Measurements from ENCODE around the gene NEAT1. TPM values are rescaled to one million over a fixed set of nuclear protein-coding genes. Genes with fewer than 3 reads are reported as not detected.
A peak's percentile ranks its signal among the peaks of the same experiment; 100 is the strongest.

Gene NEAT1
- total and polyA plus RNA-seq, 2 of the 8 experiments (the other 6 are each of a cell fraction or from before 2014, with no cell fraction given): 2.4 to 10.7 TPM

GRCh38 chr11:65418681-65419459 is 3.7 kb upstream of the NEAT1 start:
- Histone ChIP-seq H3K4me1 (replicated peaks in 1 of 4; ENCODE audit: control insufficient read depth in 3 of 4, insufficient read depth in 4 of 4, low read length in 3 of 4) (peaks cover 21 to 66% (median 46%) of the 10 kb centered on the region in 4 experiments), H3K36me3 (ENCODE audit: control insufficient read depth in 2 of 4, insufficient read depth in 4 of 4, low read length in 3 of 4) (no peaks in the 10 kb centered on the region), H3K14ac (ENCODE audit: insufficient read length) (no peak overlapping the region), H2BK120ac (replicated peaks; ENCODE audit: low read depth, low read length) (peak overlapping the region; percentile 58), H2BK20ac (ENCODE audit: low read length) (peak overlapping the region; percentile 95), H2AK5ac (ENCODE audit: low read depth, low read length) (peak overlapping the region; percentile 91), H3K27ac (ENCODE audit: low read depth, low read length) (peak overlapping the region; percentile 87), H3K23me2 (ENCODE audit: low read depth, low read length) (peaks cover 15% of the 10 kb centered on the region; the same call in 1 of the 2 replicates), H3K4me2 (ENCODE audit: insufficient read depth in 1 of 2, low read depth in 2 of 2, low read length in 2 of 2) (peak overlapping the region; percentile 60 to 61), H3K9ac (replicated peaks in 1 of 4; ENCODE audit: extremely low read depth in 1 of 4, low read depth in 3 of 4, low read length in 3 of 4) (peak overlapping the region in 3 of 4 experiments; percentile 65 to 69 (median 69); a peak in 6 of 7 replicates), H3K27me3 (replicated peaks in 1 of 4; ENCODE audit: control insufficient read depth in 3 of 4, extremely low read depth in 1 of 4, insufficient read depth in 3 of 4, low read length in 3 of 4) (no peaks in the 10 kb centered on the region; a peak in 1 of 7 replicates), H2BK15ac (ENCODE audit: low read length) (peak overlapping the region; percentile 98), H4K91ac (replicated peaks; ENCODE audit: insufficient read length, low read length) (peak overlapping the region; percentile 98), H4K5ac (ENCODE audit: insufficient read length, low read depth, low read length) (peak overlapping the region; percentile 89), H2BK5ac (ENCODE audit: low read depth, low read length) (peak overlapping the region; percentile 99), H3K56ac (replicated peaks; ENCODE audit: insufficient read length, low read depth, low read length) (peak overlapping the region; percentile 75), H4K20me1 (replicated peaks in 1 of 2; ENCODE audit: control insufficient read depth in 1 of 2, insufficient read depth in 2 of 2, low read length in 2 of 2) (peaks cover 2% of the 10 kb centered on the region in 2 experiments), H3K4ac (replicated peaks; ENCODE audit: insufficient read length, low read depth, low read length) (peak overlapping the region; percentile 46), H3K4me3 (ENCODE audit: extremely low read depth in 1 of 4, insufficient read depth in 2 of 4, low read depth in 3 of 4, low read length in 4 of 4) (peak overlapping the region in 2 of 4 experiments; percentile 5 to 37; a peak in 2 of 8 replicates), H2BK12ac (ENCODE audit: low read depth, low read length) (peak overlapping the region; percentile 99), H2AFZ (ENCODE audit: low read length) (no peak overlapping the region; the same call in 1 of the 2 replicates), H3K23ac (ENCODE audit: insufficient read length) (no peak overlapping the region), H3K79me2 (ENCODE audit: control insufficient read depth in 1 of 2, insufficient read depth in 2 of 2, low read length in 2 of 2) (peaks cover 2 to 7% of the 10 kb centered on the region in 2 experiments; a peak in 3 of 4 replicates), H3K79me1 (ENCODE audit: low read depth, low read length) (peaks cover 2% of the 10 kb centered on the region; the same call in 1 of the 2 replicates), H3K18ac (ENCODE audit: extremely low read depth, low read length) (peak overlapping the region; percentile 97), H3K9me3 (ENCODE audit: insufficient read depth in 2 of 2, low read depth in 1 of 2, low read length in 1 of 2) (no peaks in the 10 kb centered on the region), H4K8ac (ENCODE audit: extremely low read depth, insufficient read depth, low read length) (peak overlapping the region; percentile 93; the same call in 1 of the 2 replicates)
- peak; percentile 75 to 86 for DNase-seq (ENCODE audit: low read depth in 1 of 2, low spot score in 2 of 2)
- ChIA-PET CTCF (ENCODE audit: partially characterized antibody) (interaction anchor here (1.0 to 22.8 kb wide), 11 partner anchors 27 to 89 kb away, joined by 3 to 430 read pairs (median 5); partner anchors contain the start of gene MALAT1), POLR2A (ENCODE audit: partially characterized antibody) (interaction anchor here (0.7 to 20.8 kb wide), 20 partner anchors 9 to 142 kb away, joined by 3 to 826 read pairs (median 6); partner anchors contain the start of genes CDC42EP2, MALAT1 and SCYL1)
- no peak for FAIRE-seq
- 21% methylated on average over 15 of the region's 15 CpGs; no CpG with 5 or more reads in 1 of the 2 experiments for WGBS, 2 experiments (ENCODE audit: extremely low coverage in 1 of 2, insufficient coverage in 1 of 2, insufficient read length in 1 of 2, insufficient replicate concordance in 2 of 2, low coverage in 1 of 2, low lambda C conversion rate in 2 of 2, missing lambda C conversion rate in 1 of 2)
- TF ChIP-seq, protein P1, sequence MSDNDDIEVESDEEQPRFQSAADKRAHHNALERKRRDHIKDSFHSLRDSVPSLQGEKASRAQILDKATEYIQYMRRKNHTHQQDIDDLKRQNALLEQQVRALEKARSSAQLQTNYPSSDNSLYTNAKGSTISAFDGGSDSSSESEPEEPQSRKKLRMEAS (IDR thresholded peaks at IDR 0.05): peak; percentile 79
- TF ChIP-seq SRF (IDR thresholded peaks at IDR 0.05; ENCODE audit: low read depth, low read length): no peak
- peak; percentile 65; the same call in 1 of the 2 replicates for TF ChIP-seq SP1 (IDR thresholded peaks at IDR 0.05; ENCODE audit: low read depth, low read length)
- peak; percentile 79 for TF ChIP-seq TAF7 (optimal IDR thresholded peaks at IDR 0.05; ENCODE audit: borderline replicate concordance, low read depth, low read length)
- TF ChIP-seq POLR2AphosphoS5 (IDR thresholded peaks at IDR 0.05; ENCODE audit: low read depth, low read length): peak; percentile 54; the same call in 1 of the 2 replicates
- TF ChIP-seq RXRA (IDR thresholded peaks at IDR 0.05; ENCODE audit: insufficient read depth, low read depth, low read length): no peak
- TF ChIP-seq YY1 (IDR thresholded peaks at IDR 0.05; ENCODE audit: low read depth, low read length): 0 out of 2 replicates have a peak, but pooled peaks have one; percentile 35
- no peak for TF ChIP-seq SIX5 (IDR thresholded peaks at IDR 0.05; ENCODE audit: low read depth, low read length)
- TF ChIP-seq, protein P2, sequence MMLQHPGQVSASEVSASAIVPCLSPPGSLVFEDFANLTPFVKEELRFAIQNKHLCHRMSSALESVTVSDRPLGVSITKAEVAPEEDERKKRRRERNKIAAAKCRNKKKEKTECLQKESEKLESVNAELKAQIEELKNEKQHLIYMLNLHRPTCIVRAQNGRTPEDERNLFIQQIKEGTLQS (IDR thresholded peaks at IDR 0.05; ENCODE audit: insufficient read depth, low read depth, low read length): peak; percentile 28; the same call in 1 of the 2 replicates
- no peak for TF ChIP-seq RFX5 (IDR thresholded peaks at IDR 0.05; ENCODE audit: borderline replicate concordance, low read depth, low read length)

All from H1 (cell line).